Posterior cingulate gyrus (tissue), 11 donors: ENCODE measurements around the gene DAZAP1.
"Not testable (repeated sequence)": the region's sequence is repeated elsewhere in the genome, so short reads cannot be mapped to it uniquely, and the experiment has no call there.

Experiments
- DNase-seq, 10 donors: peaks; one replicate each; pipeline versions ENCODE4 v3.0.0 to v3.0.0-alpha.2; 2020 to 2021; ENCODE audit warnings: mixed read lengths in 3 of 10
- intact Hi-C: fragments of 100-400 bp; cut with DNase I; formaldehyde crosslinking; loops from one replicate; pipeline ENCODE4 v1.15.1; 2023

Gene DAZAP1

GRCh38 chr19:1409204-1410005 is 2.0 kb downstream of the DAZAP1 start:
- intact Hi-C loops = loop anchor here (2.0 kb wide), 1 partner anchor 27 kb away; no protein-coding TSS in a partner anchor
- peak in 2 of 10 donors; percentile 74 to 83 for DNase-seq

DNA sequence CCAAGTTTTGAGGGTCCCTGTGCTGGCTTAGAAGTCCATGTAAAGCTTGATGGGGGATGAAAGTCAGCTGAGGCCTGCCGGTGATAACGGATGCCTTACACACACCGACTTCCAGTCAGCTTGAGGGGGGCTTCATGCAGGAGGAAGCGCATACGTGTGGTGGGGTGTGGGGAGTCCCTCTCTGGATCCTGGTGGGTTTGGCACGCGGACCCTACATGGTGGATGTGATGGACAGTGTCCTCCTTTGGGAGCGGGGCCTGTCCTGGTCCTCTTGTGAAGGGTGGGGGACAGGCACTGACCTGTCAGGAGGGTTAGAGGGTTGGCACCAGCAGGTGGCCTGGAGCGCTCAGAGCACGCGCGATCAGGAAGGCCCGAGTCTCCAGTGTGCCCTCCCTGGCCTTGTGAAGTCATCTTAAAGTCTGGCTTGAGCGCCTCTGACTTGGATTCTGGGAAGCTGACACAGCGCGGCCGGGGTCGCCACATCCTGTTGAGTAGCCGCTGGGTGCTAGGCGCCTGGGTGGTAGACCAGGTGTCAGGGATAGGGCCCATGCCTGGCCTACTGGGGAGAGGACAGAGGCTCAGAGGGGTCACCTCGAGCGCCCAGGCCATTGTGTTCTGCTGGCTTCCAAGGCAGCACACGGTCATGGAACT is 2.9 kb downstream of the DAZAP1 start:
- DNase-seq = peak in 2 of 10 donors; percentile 74 to 80
- intact Hi-C loops = no loop called here

DNA sequence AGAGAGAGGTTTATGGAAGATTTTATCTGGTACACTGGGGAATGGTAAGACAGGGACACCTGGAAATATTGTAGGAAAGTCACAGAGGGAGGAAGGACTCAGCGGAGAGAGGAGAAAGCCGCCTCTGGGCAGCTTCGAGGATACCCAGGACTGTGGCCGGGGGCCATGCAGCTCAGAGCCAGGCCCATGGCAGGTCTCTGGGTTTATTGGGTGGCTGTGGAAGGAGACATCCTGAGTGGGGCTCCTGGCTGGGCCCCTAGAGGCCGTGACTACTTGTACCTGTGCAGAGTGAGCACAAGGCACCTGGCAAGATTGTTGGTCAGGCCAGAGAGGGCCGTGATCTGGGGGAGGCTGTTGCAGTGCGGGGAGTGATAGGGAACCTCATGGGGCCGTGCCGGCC is 3.4 kb downstream of the DAZAP1 start:
- DNase-seq = no peak
- intact Hi-C loops = no loop called here

DNA sequence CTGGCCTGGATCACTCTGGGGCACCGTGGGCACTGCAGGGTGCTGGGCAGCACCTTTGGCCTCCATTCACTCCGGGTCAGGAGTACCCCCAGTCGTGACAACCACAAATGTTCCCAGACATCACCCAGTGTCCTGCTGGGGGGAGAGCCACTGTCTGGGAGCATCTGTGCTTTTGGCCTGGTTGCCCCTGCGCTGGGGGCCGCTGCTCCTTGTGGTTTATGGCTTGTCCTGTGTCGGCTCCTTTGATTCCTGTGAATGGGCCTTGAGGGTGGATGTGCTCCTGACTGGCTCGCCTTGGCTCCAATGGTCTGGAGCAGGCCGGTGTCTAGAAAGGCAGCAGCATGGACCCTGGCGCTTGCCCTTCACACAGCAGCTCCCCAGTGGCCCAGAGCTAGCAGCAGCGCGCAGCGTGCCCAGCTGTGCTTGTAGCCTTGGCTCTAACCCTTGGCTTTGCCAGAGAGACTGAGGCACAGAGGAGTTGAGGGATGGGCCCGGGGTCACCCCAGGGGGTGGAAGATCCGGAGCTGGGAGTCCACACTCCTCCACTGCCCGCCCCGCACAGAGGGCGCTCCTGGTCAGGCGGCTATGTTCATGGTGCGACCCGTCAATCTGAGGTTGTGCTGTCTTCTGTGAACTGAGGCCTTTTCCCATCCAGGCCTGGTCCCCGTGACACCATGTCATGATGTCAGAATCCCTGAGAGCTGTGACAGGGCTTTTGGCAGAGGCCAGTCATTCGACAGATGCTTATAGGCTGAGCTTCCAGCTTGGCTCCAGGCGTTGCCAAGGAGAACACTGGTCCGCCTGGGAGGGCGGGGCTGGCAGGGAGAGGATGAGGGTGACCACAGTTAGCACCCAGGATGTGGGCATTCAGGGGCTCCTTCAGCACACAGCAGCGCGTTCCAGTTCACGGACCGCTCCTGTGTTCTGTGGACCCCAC is 4.1 kb downstream of the DAZAP1 start:
- DNase-seq = peak; percentile 77 to 99 (median 90)
- intact Hi-C loops = no loop called here

DNA sequence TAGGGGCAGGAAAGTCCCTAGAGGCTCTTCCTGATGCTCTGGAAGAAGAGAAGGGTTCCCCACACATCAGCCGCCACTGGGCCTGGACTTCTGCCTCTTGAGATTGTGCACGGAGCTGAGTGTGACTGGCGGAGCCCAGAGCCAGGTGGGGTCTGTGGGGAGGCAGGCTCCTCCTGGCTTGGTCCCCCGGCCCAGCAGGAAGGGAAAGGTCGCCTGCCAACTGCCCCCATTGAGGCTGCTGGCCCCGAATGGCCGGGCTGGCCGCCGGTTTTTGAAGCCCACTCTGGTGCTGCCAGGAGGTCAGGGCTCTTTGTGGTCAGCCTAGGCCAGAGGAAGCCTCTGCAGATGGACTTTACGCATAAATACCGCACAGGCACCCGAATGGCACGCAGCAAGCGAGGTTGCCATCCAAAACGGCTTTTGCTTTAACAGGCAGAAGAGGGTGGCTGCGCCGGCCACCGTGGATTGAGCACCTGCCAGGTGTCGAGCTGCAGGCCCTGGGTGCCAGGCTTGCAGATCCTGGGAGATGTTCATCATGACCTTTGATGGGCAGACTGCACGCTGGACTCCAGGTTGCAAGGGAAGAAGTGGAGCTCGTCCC is 5.0 kb downstream of the DAZAP1 start:
- DNase-seq = no peak
- intact Hi-C loops = no loop called here

DNA sequence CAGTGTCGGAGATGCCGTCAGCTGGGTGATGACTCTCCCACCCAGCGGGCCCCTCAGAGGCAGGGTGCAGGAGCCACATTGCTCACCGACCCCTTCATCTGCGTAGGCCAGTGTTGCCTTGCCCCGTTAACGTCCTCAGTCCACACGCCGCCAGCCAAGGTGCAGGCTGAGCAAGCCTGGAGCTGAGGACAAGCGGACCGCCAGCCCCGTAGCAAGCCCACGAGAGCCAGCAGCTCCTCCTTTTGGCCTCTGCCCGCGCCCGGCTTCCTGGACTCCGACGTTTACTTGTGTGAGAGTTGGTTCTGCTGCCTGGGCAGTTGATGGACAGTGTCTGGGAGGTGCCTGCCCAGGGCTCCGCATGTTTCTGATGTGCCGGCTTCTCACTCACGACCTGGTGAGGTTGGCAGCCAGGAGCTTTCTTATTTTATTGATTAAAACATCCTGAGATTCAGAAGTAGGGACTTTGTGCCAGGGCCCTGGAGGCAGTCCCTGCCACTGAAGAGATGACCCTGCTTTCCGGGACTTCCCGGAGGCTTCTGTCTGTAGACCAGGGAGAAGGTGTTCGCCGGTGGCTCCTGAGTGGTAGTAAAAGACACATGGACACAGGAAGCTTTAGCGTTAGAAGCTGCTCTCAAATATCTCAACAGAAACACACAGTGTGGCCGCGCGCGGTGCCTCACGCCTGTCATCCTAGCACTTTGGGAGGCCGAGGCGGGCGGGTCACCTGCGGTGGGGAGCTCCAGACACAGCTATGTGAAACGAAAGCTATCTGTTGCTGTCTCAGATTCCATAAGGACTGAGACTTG is 5.8 kb downstream of the DAZAP1 start:
- peak in 1 of 10 donors; percentile 78 for DNase-seq
- intact Hi-C loops = no loop called here

DNA sequence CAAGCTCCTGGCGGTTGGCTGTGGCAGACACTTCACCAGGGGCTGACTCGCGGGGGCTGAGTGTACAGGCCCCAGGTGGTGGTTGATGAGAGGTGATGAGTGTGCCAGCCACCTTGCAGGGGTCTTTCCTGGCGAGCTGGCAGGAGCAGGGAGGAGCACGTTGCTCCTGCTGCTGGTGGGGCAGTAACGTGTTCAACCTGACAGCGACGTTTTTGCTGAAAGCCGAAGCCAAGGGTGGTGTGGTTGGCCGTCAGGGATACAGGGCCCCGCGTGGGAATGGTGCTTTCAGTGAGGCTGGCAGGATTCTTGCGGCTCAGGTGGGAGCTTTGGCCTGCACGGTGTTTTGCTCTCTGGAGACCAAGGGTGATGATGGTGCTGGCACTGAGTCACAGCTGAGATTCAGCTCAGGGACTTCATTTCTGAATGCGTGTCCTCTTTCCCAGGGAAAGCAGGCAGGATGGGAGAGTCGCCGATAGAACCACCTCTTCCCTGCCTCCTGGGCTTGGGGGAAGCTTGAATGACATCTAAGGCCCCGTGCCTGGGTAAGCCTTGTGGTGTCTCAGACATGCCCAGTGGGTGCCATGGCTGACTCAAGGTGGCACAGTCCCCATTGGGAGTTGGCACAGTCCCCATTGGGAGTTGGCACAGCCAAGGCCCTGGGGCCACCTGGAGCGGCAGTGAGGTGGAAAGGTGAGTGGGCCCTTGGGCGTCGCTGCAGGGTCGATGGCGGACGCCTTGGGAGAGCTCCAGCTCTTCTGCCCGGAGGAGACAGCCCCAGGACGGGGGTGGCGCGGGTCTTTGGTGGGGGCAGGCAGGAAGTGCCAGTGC is 8.8 kb downstream of the DAZAP1 start:
- intact Hi-C loops = no loop called here
- peak in 1 of 10 donors; percentile 86 for DNase-seq

DNA sequence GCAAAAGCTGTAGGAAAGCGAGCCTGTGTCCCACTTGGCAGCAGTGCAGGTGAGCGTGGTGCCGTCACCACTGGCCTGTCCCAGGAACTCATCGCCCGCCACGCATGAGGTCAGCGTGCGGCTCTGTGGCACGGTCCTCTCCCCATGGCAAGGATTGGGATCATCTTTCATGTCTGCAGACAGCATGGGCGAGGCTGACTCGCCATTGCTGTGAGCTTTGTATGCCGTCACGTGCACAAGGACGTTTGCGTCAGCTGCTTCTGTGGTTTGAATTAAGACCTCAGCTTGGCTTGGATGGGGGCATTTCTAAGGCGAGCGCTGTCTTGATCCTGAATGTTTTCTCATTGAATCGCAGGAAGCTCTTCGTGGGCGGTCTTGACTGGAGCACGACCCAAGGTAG is 9.8 kb downstream of the DAZAP1 start:
- intact Hi-C loops = no loop called here

DNA sequence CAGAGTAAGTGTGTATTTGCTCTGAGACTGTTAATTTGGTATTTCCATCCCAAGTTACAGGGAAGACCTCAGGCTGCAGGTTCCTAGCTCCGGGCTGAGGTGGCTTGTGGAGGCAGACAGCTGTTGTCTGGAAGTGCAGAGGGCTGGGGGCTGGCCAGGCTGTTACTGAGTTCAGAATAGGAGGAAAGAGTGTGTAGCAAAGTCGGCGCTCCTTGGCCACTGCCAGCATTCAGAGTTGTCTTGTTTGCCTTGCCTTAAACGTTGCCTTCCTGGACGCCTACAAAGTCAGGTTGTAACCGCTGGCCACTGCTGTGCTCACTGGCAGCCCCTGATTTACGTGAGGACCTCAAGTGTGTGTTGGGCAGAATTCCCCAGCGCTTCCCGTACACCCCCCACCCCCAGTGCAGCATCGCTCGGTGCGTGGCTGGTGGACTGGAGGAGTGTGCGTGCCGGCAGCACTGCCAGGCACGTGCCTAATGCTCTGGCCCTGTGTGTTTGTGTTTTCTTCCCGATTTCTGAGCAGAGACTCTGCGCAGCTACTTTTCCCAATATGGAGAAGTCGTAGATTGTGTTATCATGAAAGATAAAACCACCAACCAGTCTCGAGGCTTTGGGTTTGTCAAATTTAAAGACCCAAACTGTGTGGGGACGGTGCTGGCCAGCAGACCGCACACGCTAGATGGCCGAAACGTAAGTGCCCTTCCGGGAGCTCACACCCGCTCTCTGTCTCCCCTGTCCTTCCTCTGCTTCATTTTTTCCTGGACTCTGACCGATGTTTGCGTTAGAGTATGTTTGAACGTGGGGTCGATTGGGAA is 10.5 kb downstream of the DAZAP1 start:
- DNase-seq = peak in 1 of 10 donors; percentile 86
- intact Hi-C loops = no loop called here

More for the DNA sequence above, 9.8 kb downstream of the DAZAP1 start:
- DNase-seq = peak in 1 of 10 donors; percentile 91

DNA sequence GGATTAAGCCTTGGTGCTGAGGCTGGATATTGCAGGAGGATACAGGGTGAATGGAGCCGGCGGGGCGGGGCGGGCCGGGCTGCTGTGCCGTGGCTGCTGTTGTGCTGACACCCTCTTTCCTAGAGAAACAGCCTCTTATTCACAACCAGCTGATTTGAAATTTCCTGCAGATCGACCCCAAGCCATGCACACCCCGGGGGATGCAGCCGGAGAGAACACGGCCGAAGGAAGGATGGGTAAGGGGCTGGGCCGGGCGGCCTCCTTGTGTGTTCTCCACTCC is 11.1 kb downstream of the DAZAP1 start:
- intact Hi-C loops = no loop called here
- DNase-seq = peak in 1 of 10 donors; percentile 85

GRCh38 chr19:1418951-1419738 is 11.8 kb downstream of the DAZAP1 start:
- no peak for DNase-seq
- intact Hi-C loops = no loop called here

GRCh38 chr19:1420085-1420484 is 12.7 kb downstream of the DAZAP1 start:
- DNase-seq, intact Hi-C loops: not testable (repeated sequence)

GRCh38 chr19:1420590-1420989 is 13.2 kb downstream of the DAZAP1 start:
- intact Hi-C loops = no loop called here
- no peak for DNase-seq

DNA sequence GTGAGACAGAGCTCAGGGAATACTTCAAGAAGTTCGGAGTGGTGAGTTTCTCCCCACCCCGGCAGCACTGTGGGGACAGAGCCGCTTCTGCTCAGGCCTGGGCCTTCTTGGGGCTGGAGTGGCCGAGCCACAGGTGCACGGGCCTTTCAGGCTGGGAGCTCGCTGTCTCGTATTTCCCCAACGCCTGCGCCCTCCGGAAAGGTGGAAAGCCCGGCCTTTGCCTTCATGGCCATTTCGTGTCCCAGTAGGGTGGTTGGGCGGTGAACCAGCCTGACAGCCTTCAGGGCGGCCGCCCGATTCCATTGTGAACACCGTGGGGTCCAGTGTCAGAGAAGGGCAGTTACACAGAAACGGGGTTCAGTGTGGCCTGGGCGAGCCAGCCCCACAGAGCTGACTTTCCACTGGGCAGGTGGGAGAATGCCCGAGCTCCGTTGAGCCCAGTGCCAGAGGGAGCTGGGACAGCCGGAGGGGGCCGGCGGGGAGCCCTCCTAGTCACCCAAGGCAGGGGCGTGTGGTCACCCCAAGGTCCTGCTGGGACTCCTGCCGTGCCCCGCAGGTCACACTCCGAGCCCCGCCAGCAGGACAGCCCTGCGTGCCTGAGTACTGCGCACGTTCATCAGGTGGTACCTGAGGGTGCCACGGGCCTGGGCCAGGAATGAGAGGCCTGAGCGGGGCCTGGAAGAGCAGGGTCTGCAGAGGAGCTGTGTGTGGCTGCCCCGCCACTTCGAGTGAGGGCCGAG is 14.0 kb downstream of the DAZAP1 start:
- DNase-seq = no peak
- intact Hi-C loops = no loop called here

GRCh38 chr19:1421958-1422305 is 14.5 kb downstream of the DAZAP1 start:
- no peak for DNase-seq
- intact Hi-C loops = no loop called here

DNA sequence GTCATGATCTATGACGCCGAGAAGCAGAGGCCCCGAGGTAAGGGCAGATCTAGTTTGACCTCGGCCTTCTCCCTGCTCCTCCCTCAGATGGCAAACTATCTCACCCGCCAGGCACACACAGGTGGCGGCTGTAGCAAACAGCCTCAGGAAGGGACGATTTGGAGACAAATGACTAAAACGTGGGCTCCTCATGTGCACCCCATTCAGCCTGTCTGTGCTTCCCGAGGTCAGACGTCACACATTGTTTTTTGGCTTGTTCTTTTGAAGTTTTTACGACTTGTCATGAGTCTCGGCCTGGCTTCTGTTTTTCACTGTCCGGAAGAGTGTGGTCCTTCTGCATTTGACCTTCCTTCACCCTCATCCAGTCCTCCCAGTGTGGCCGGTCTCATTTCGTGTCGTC is 15.0 kb downstream of the DAZAP1 start:
- intact Hi-C loops = no loop called here
- DNase-seq = no peak

GRCh38 chr19:1422943-1423342 is 15.6 kb downstream of the DAZAP1 start:
- intact Hi-C loops = no loop called here
- no peak for DNase-seq
